ENCODE measurements around the gene DDX20.

DDX20 gene, protein sequence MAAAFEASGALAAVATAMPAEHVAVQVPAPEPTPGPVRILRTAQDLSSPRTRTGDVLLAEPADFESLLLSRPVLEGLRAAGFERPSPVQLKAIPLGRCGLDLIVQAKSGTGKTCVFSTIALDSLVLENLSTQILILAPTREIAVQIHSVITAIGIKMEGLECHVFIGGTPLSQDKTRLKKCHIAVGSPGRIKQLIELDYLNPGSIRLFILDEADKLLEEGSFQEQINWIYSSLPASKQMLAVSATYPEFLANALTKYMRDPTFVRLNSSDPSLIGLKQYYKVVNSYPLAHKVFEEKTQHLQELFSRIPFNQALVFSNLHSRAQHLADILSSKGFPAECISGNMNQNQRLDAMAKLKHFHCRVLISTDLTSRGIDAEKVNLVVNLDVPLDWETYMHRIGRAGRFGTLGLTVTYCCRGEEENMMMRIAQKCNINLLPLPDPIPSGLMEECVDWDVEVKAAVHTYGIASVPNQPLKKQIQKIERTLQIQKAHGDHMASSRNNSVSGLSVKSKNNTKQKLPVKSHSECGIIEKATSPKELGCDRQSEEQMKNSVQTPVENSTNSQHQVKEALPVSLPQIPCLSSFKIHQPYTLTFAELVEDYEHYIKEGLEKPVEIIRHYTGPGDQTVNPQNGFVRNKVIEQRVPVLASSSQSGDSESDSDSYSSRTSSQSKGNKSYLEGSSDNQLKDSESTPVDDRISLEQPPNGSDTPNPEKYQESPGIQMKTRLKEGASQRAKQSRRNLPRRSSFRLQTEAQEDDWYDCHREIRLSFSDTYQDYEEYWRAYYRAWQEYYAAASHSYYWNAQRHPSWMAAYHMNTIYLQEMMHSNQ

DNA sequence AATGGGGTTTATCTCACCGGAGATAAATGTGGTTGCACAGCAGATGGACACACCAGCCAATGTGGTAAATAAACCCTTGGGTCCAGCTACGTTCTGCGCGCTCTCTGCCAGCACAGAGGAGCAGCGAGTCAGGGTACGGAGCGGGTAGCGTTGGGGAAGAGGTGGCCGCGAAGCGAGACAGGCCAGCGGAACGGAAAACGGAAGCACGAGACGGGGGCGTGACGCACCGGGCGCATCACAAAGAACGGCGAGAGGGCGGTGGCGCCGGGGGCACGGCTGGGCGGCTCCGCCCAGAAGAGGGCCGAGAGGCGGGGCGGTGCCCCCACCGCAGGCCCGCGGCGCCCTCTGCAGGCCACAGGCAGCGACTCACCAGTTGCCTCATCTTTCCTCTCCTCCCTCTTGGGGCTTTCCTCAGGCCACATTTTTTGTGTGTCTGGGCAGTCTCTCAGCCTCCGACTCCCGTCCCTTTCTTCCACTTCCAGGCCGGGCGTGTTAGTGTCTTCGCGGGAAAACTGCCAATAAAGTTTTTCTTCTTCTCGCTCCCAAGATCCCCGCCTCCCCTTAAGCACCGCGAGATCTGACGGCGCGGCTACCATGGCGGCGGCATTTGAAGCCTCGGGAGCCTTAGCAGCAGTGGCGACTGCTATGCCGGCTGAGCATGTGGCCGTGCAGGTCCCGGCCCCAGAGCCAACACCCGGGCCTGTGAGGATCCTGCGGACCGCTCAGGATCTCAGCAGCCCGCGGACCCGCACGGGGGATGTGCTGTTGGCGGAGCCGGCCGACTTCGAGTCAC lies at the start of gene DDX20:
TSS of gene DDX20 (plus strand) at position 571 of the 793 bp plus-strand sequence. CDS start at position 595, 24 bp downstream.
- peak; percentile 89 for DNase-seq
- Histone ChIP-seq H3K27ac (peak within 1 kb of the TSS; percentile 86), H3K4me3 (ENCODE audit: low read depth, low read length) (peak within 1 kb of the TSS; percentile 59), H3K36me3 (peaks cover 31% of the 10 kb centered on the region), H3K9me3 (ENCODE audit: severe bottlenecking) (no peaks in the 10 kb centered on the region), H3K27me3 (ENCODE audit: insufficient read depth, low read depth, severe bottlenecking) (no peaks in the 10 kb centered on the region)
- peak; percentile 95 for TF ChIP-seq CTCF (IDR thresholded peaks at IDR 0.05; ENCODE audit: low read depth, low read length)

GRCh38 chr1:111706921-111707320 lies 48.8 kb upstream of the DDX20 start:
- H3K27ac ChIP-seq, result no peak overlapping the region
- peaks cover 29% of the 10 kb centered on the region for H3K36me3 ChIP-seq
- no peaks in the 10 kb centered on the region for H3K9me3 ChIP-seq (ENCODE audit: severe bottlenecking)
- TF ChIP-seq CTCF (IDR thresholded peaks at IDR 0.05; ENCODE audit: low read depth, low read length), result no peak
- H3K4me3 ChIP-seq (ENCODE audit: low read depth, low read length), result no peak overlapping the region
- no peaks in the 10 kb centered on the region for H3K27me3 ChIP-seq (ENCODE audit: insufficient read depth, low read depth, severe bottlenecking)
- DNase-seq, result no peak

DNA sequence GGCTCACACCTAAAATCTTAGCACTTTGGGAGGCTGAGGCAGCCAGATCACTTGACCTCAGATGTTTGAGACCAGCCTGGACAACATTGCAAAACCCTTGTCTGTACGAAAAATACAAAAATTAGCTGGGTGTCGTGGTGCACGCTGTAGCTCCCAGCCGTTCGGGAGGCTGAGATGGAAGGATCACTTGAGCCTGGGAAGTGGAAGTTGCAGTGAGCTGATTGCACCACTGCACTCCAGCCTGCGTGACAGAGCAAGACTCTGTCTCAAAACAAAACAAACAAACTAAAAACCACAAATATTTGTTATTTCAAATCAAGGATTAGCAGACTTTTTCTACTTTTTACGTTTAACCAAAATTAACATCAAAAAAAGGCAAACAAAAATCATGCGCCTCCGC lies 47.8 kb upstream of the DDX20 start:
- Histone ChIP-seq H3K9me3 (ENCODE audit: severe bottlenecking) (no peaks in the 10 kb centered on the region), H3K27me3 (ENCODE audit: insufficient read depth, low read depth, severe bottlenecking) (no peaks in the 10 kb centered on the region), H3K4me3 (ENCODE audit: low read depth, low read length) (no peak overlapping the region), H3K27ac (no peak overlapping the region), H3K36me3 (peaks cover 29% of the 10 kb centered on the region)
- no peak for TF ChIP-seq CTCF (IDR thresholded peaks at IDR 0.05; ENCODE audit: low read depth, low read length)
- no peak for DNase-seq

DNA sequence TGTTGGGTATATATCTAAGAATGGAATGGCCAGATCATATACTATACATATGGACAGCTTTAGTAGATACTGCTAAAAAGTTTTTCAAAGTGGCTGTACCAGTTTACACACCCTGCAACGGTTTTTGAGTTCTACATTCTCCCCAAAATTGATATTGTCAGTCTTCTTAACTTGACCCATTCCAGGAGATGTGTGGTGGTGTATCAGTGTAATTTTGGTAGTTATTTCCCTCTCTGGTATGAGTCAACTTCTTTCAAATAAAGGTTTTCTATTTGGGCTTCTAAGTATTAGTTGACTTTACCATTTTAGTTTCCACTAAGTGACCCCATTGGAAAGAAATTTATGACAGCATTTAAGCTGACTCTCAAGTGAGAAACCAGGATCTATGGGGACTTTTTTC lies 45.7 kb upstream of the DDX20 start:
- peaks cover 16% of the 10 kb centered on the region for H3K36me3 ChIP-seq
- no peak for DNase-seq
- no peaks in the 10 kb centered on the region for H3K27me3 ChIP-seq (ENCODE audit: insufficient read depth, low read depth, severe bottlenecking)
- no peak for TF ChIP-seq CTCF (IDR thresholded peaks at IDR 0.05; ENCODE audit: low read depth, low read length)
- no peak overlapping the region for H3K4me3 ChIP-seq (ENCODE audit: low read depth, low read length)
- no peak overlapping the region for H3K27ac ChIP-seq
- no peaks in the 10 kb centered on the region for H3K9me3 ChIP-seq (ENCODE audit: severe bottlenecking)

DNA sequence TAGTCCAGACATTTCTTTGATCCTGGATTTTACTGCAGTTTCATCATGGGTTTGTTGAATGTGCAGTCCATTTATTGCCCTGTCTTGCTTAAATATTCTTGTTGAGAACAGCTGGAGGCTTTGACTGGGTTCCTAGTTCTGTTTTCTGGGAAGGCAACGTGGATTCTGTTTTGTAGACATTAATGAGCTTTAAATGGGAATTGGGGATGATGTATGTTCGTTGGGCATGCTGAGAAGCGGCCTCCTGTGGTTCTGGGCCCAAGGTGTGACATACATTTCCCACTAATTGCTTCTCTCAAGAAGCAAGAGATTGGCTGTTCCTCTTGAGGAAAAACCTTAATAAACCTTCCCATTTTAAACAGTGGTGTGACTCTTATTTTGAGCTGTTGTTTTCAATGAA lies 39.4 kb upstream of the DDX20 start:
- Histone ChIP-seq H3K27me3 (ENCODE audit: insufficient read depth, low read depth, severe bottlenecking) (no peaks in the 10 kb centered on the region), H3K4me3 (ENCODE audit: low read depth, low read length) (no peak overlapping the region), H3K36me3 (no peaks in the 10 kb centered on the region), H3K9me3 (ENCODE audit: severe bottlenecking) (no peaks in the 10 kb centered on the region), H3K27ac (no peak overlapping the region)
- TF ChIP-seq CTCF (IDR thresholded peaks at IDR 0.05; ENCODE audit: low read depth, low read length), result no peak
- no peak for DNase-seq
